IMR-90 (cell line): ENCODE results near the gene MMAB. TPM values are rescaled to one million over a fixed set of nuclear protein-coding genes. Genes with fewer than 3 reads are reported as not detected.

ENCODE experiments used
- ATAC-seq: fragments of 200-7000 bp; cut with Tn5 transposase; 2 replicates; pipeline ENCODE4 v1.9.1; 2020; ENCODE audit warnings: low read depth, mild to moderate bottlenecking, moderate library complexity
- BruUV-seq: library from RNA; stranded (reverse); fragments of 400-500 nt; replicated peaks from 2 replicates; lab custom pipeline; 2021; lab: Mats Ljungman, UMichigan
- CTCF ChIA-PET: fragments of 300-600 bp; formaldehyde crosslinking; extraction: SDS; loops from one replicate; lab custom pipeline; 2021; ENCODE audit warnings: antibody characterized with exemption; lab: Yijun Ruan, JAX
- POLR2A ChIA-PET: fragments of 300-600 bp; sonication (Branson Sonifier 250); formaldehyde crosslinking; loops from one replicate; lab custom pipeline; 2022; ENCODE audit warnings: antibody characterized with exemption; ENCODE audit not compliant: unreplicated experiment; lab: Charles Lee
- DNase-seq: peaks from one replicate; pipeline ENCODE4 v3.0.0; 2013
- H2AFZ ChIP-seq: replicated peaks from 2 replicates; pipeline ENCODE3; 2013; ENCODE audit warnings: low read length, mild to moderate bottlenecking; ENCODE audit not compliant: poor library complexity
- H2AK5ac ChIP-seq: 2 replicates; pipeline ENCODE4 v1.6.1; 2013; ENCODE audit warnings: low read depth, low read length, inconsistent platforms
- H2AK9ac ChIP-seq: replicated peaks from 2 replicates; pipeline ENCODE3; 2013; ENCODE audit warnings: mild to moderate bottlenecking, low read depth, low read length, moderate library complexity; ENCODE audit not compliant: poor library complexity
- H2BK120ac ChIP-seq: 2 replicates; pipeline ENCODE4 v1.6.1; 2013; ENCODE audit warnings: low read depth, low read length, inconsistent platforms
- H2BK15ac ChIP-seq: 3 replicates; pipeline ENCODE4 v1.6.1; 2013; ENCODE audit warnings: low read depth, low read length, inconsistent platforms
- H2BK20ac ChIP-seq: 2 replicates; pipeline ENCODE4 v1.6.1; 2013; ENCODE audit warnings: low read depth, mild to moderate bottlenecking, inconsistent platforms, low read length, moderate library complexity
- H2BK5ac ChIP-seq: 2 replicates; pipeline ENCODE4 v1.6.1; 2013; ENCODE audit warnings: mild to moderate bottlenecking, low read depth, low read length, inconsistent platforms; ENCODE audit not compliant: poor library complexity, severe bottlenecking
- H3K14ac ChIP-seq: replicated peaks from 2 replicates; pipeline ENCODE4 v1.6.1; 2013; ENCODE audit warnings: low read depth, low read length, inconsistent platforms
- H3K18ac ChIP-seq: 2 replicates; pipeline ENCODE4 v1.6.1; 2013; ENCODE audit warnings: low read depth, low read length, control low read depth
- H3K23ac ChIP-seq: 2 replicates; pipeline ENCODE4 v1.6.1; 2013; ENCODE audit warnings: low read depth, low read length, inconsistent platforms
- H3K27ac ChIP-seq: 2 replicates; pipeline ENCODE4 v1.5.1; 2013; ENCODE audit warnings: mild to moderate bottlenecking, control low read depth, low read length; ENCODE audit not compliant: insufficient read depth
- H3K27me3 ChIP-seq: 2 replicates; pipeline ENCODE4 v1.6.1; 2013; ENCODE audit warnings: low read length; ENCODE audit not compliant: control insufficient read depth, insufficient read depth
- H3K36me3 ChIP-seq: 2 replicates; pipeline ENCODE4 v1.6.1; 2013; ENCODE audit warnings: low read length, mixed read lengths; ENCODE audit not compliant: control insufficient read depth, insufficient read depth
- H3K4ac ChIP-seq: 2 replicates; pipeline ENCODE4 v1.6.1; 2013; ENCODE audit warnings: low read depth, low read length, inconsistent platforms
- H3K4me1 ChIP-seq: 2 replicates; pipeline ENCODE4 v1.6.1; 2013; ENCODE audit warnings: low read length, mixed read lengths; ENCODE audit not compliant: control insufficient read depth, insufficient read depth
- H3K4me2 ChIP-seq: 2 replicates; pipeline ENCODE4 v1.6.1; 2013; ENCODE audit warnings: low read depth, mild to moderate bottlenecking, control low read depth, low read length, moderate library complexity
- H3K4me3 ChIP-seq: 2 replicates; pipeline ENCODE4 v1.5.1; 2013; ENCODE audit warnings: low read depth, mild to moderate bottlenecking, control low read depth, low read length, moderate library complexity; ENCODE audit not compliant: insufficient read depth
- H3K56ac ChIP-seq: 2 replicates; pipeline ENCODE4 v1.6.1; 2013; ENCODE audit warnings: low read length, inconsistent platforms; ENCODE audit not compliant: insufficient read depth; ENCODE audit errors: extremely low read depth
- H3K79me1 ChIP-seq, 2 experiments: 2 replicates each; pipeline ENCODE4 v1.6.1; 2013; ENCODE audit warnings: low read length in 2 of 2, inconsistent platforms in 1 of 2, low read depth in 1 of 2
- H3K9ac ChIP-seq: 2 replicates; pipeline ENCODE4 v1.6.1; 2013; ENCODE audit warnings: low read depth, low read length, control low read depth
- H3K9me1 ChIP-seq: 2 replicates; pipeline ENCODE4 v1.6.1; 2013; ENCODE audit warnings: low read length, inconsistent platforms; ENCODE audit not compliant: insufficient read depth
- H3K9me3 ChIP-seq: 2 replicates; pipeline ENCODE4 v1.6.1; 2013; ENCODE audit warnings: low read length; ENCODE audit not compliant: control insufficient read depth, insufficient read depth
- H4K20me1 ChIP-seq: 2 replicates; pipeline ENCODE4 v1.6.1; 2013; ENCODE audit warnings: low read length, inconsistent platforms; ENCODE audit not compliant: insufficient read depth
- H4K5ac ChIP-seq: 2 replicates; pipeline ENCODE4 v1.6.1; 2013; ENCODE audit warnings: mild to moderate bottlenecking, low read depth, low read length, control low read depth
- H4K8ac ChIP-seq, 2 experiments: 2 replicates each; pipeline ENCODE4 v1.6.1; 2013; ENCODE audit warnings: low read depth in 2 of 2, low read length in 2 of 2, control low read depth in 1 of 2, inconsistent platforms in 1 of 2
- H4K91ac ChIP-seq: 2 replicates; pipeline ENCODE4 v1.6.1; 2013; ENCODE audit warnings: low read depth, low read length, inconsistent platforms; ENCODE audit not compliant: insufficient read depth
- BHLHE40 ChIP-seq: fragments of 150-350 bp; IDR thresholded peaks from 2 replicates; pipeline ENCODE4 v1.6.1; 2016; ENCODE audit warnings: mild to moderate bottlenecking, low read depth, low read length
- CEBPB ChIP-seq: IDR thresholded peaks from 2 replicates; pipeline ENCODE4 v1.6.1; 2012; ENCODE audit warnings: low read depth, low read length, improper control_type of control experiment
- CHD1 ChIP-seq: IDR thresholded peaks from 2 replicates; pipeline ENCODE4 v1.6.1; 2012; ENCODE audit warnings: low read depth, low read length, improper control_type of control experiment
- MAFK ChIP-seq: IDR thresholded peaks from 2 replicates; pipeline ENCODE4 v1.6.1; 2012; ENCODE audit warnings: low read depth, low read length, improper control_type of control experiment
- MAZ ChIP-seq: IDR thresholded peaks from 2 replicates; pipeline ENCODE4 v1.6.1; 2012; ENCODE audit warnings: low read depth, mild to moderate bottlenecking, low read length, improper control_type of control experiment, moderate library complexity, borderline replicate concordance
- MXI1 ChIP-seq: IDR thresholded peaks from 2 replicates; pipeline ENCODE4 v1.6.1; 2012; ENCODE audit warnings: low read depth, mild to moderate bottlenecking, low read length, moderate library complexity, borderline replicate concordance
- NFE2L2 ChIP-seq: fragments of 150-350 bp; IDR thresholded peaks from 2 replicates; pipeline ENCODE4 v1.6.1; 2016; ENCODE audit warnings: low read depth, mild to moderate bottlenecking, low read length
- POLR2A ChIP-seq: IDR thresholded peaks from 2 replicates; pipeline ENCODE4 v1.6.1; 2012; ENCODE audit warnings: mild to moderate bottlenecking, low read depth, low read length
- RAD21 ChIP-seq: IDR thresholded peaks from 2 replicates; pipeline ENCODE4 v1.6.1; 2012; ENCODE audit warnings: low read length, improper control_type of control experiment
- RCOR1 ChIP-seq: IDR thresholded peaks from 2 replicates; pipeline ENCODE4 v1.6.1; 2012; ENCODE audit warnings: mild to moderate bottlenecking, low read length, improper control_type of control experiment; ENCODE audit not compliant: insufficient replicate concordance
- RFX5 ChIP-seq: IDR thresholded peaks from 2 replicates; pipeline ENCODE4 v1.8.0; 2012; ENCODE audit warnings: low read depth, mild to moderate bottlenecking, low read length, moderate library complexity
- SMC3 ChIP-seq: fragments of 150-350 bp; IDR thresholded peaks from 2 replicates; pipeline ENCODE4 v1.6.1; 2016; ENCODE audit warnings: low read depth, mild to moderate bottlenecking, antibody characterized with exemption, low read length, moderate library complexity
- WGBS, 2 experiments: methylation state at CpG; one replicate each; pipeline versions ENCODE4 v1.1.5 to v1.1.7; 2013; ENCODE audit warnings: missing lambda C conversion rate in 2 of 2; ENCODE audit not compliant: insufficient read length in 1 of 2; ENCODE audit errors: extremely low coverage in 2 of 2; 5-methylcytosine and 5-hydroxymethylcytosine counted together
- dilution Hi-C: fragments of 300-500 bp; cut with HindIII; formaldehyde crosslinking; loops from one replicate; pipeline ENCODE4 v1.14.3; 2018; ENCODE audit warnings: low sequenced_read_pairs; ENCODE audit not compliant: unreplicated experiment
- in situ Hi-C: fragments of 300-500 bp; cut with MboI; formaldehyde crosslinking; loops from 3 replicates; pipeline ENCODE4 v1.14.3; 2019; ENCODE audit warnings: low sequenced_read_pairs, inconsistent platforms, mixed read lengths
- intact Hi-C: fragments of 100-400 bp; cut with micrococcal nuclease; formaldehyde crosslinking; loops from 2 replicates; pipeline ENCODE4 v1.10.0; 2022
- polyA plus RNA-seq, 3 experiments: library from polyadenylated mRNA; depleted of rRNA; stranded (reverse); fragments of >200 nt; gene quantifications; 2 replicates each; pipeline ENCODE4 v1.2.3, GENCODE V29; 2012; ENCODE audit warnings: low replicate concordance in 1 of 3
- total RNA-seq: library from RNA; depleted of rRNA; stranded (reverse); fragments of >200 nt; gene quantifications from 2 replicates; pipeline ENCODE4 v1.2.3, GENCODE V29; 2012
- TF ChIP-seq, protein P1 (sequence below): conservative IDR thresholded peaks from 2 replicates; pipeline ENCODE4 v1.5.1; 2012; ENCODE audit warnings: mild to moderate bottlenecking, low read depth, low read length, improper control_type of control experiment
- TF ChIP-seq, protein P2 (sequence below): fragments of 150-350 bp; IDR thresholded peaks from 2 replicates; pipeline ENCODE4 v1.6.1; 2016; ENCODE audit warnings: low read depth, mild to moderate bottlenecking, low read length, moderate library complexity, borderline replicate concordance

Gene MMAB
- total and polyA plus RNA-seq, 2 of the 4 experiments (the other 2 are of a cell fraction), result 16.5 to 16.9 TPM

DNA sequence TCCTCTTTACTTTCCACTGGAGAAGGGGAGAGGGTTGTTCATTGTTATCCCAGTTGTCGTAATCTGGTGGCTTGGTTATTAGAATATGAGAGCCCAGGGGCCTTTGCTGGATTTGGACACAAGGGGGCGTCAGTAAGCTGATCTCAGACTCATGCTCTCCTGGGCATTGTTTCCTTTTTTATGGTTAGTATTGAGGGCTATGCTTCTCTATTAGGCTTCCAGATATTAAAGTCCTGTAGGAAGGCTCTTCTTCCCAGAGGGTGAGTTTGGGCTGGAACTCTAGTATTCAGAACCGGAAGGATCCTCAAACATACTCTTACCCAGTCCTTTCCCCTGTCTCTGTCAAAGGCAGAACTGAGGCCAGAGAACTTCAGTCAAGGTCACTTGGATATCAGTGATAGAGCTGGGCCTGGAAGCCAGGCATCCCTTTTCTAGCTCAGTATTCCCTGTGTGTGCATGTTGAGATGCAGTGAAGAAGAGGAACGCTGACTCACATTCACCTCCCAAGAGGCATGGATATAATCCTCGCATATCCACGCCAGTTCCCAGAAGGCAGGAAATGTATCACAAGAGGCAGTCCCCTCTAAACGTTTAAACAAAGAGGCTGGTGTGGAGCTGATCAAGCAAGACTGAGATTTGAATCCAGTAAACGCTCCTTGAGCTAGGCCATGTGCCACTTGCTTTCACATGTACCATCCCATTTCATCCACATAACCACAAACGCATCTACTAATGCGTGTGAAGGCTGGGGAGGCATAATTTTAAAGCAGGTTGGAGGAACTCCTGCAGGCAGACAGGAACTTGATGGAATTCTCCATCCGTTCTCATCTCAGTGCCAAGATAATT is 54.3 kb downstream of the MMAB start:
- peak overlapping the region; percentile 73 for H2AK5ac ChIP-seq
- H4K91ac ChIP-seq, result peak overlapping the region; percentile 89
- peak overlapping the region; percentile 71; the same call in 1 of the 2 replicates for H2BK20ac ChIP-seq
- intact Hi-C loops, result loop anchor here (1.0 to 2.0 kb wide), 4 partner anchors 54 to 326 kb away; partner anchors contain the start of genes MMAB and MVK
- H3K56ac ChIP-seq, result peak overlapping the region; percentile 62
- no peak overlapping the region for H3K4me3 ChIP-seq
- H3K27me3 ChIP-seq, result no peaks in the 10 kb centered on the region
- peak overlapping the region; percentile 68 for H2BK5ac ChIP-seq
- CTCF ChIA-PET, result interaction anchor here (0.6 to 1.5 kb wide), 8 partner anchors 9 to 1185 kb away, joined by 3 to 7 read pairs (median 4); partner anchors contain the start of gene MVK
- no peaks in the 10 kb centered on the region for H3K9me3 ChIP-seq
- peak overlapping the region; percentile 26; the same call in 1 of the 3 replicates for H2BK15ac ChIP-seq
- H4K5ac ChIP-seq, result peak overlapping the region; percentile 48
- peak overlapping the region; percentile 37 for H2AK9ac ChIP-seq
- H3K4ac ChIP-seq, result peak overlapping the region; percentile 96
- BruUV-seq, result no TSS peak
- DNase-seq, result peak; percentile 92
- H3K23ac ChIP-seq, result peak overlapping the region; percentile 77
- peaks cover 3% of the 10 kb centered on the region for H3K9me1 ChIP-seq
- peak overlapping the region; percentile 67 for H3K27ac ChIP-seq
- H3K9ac ChIP-seq, result no peak overlapping the region; the same call in 1 of the 2 replicates
- peaks cover 7% of the 10 kb centered on the region for H3K4me1 ChIP-seq
- peak overlapping the region; percentile 88 for H2BK120ac ChIP-seq
- POLR2A ChIA-PET, result no interaction called here
- dilution Hi-C loops, result no loop called here
- peak overlapping the region; percentile 75 for H2AFZ ChIP-seq
- in situ Hi-C loops, result loop anchor here (5.0 kb wide), 1 partner anchor 253 kb away; no protein-coding TSS in a partner anchor
- no peaks in the 10 kb centered on the region for H3K79me1 ChIP-seq
- peaks cover 61% of the 10 kb centered on the region for H3K36me3 ChIP-seq
- H3K18ac ChIP-seq, result peak overlapping the region; percentile 59; the same call in 1 of the 2 replicates
- H3K4me2 ChIP-seq, result 0 out of 2 replicates have a peak overlapping the region, but pooled peaks have one; percentile 13
- H4K8ac ChIP-seq, result peak overlapping the region; percentile 31 to 79; a peak in 3 of 4 replicates
- H4K20me1 ChIP-seq, result no peaks in the 10 kb centered on the region
- peak overlapping the region; percentile 88 for H3K14ac ChIP-seq
- WGBS, 2 experiments, result no CpG with 5 or more reads among the region's 11 CpGs
- peak; percentile 91 for ATAC-seq
- TF ChIP-seq NFE2L2, result peak; percentile 43; the same call in 1 of the 2 replicates
- TF ChIP-seq MXI1, result peak; percentile 73; the same call in 1 of the 2 replicates
- TF ChIP-seq, protein P1, sequence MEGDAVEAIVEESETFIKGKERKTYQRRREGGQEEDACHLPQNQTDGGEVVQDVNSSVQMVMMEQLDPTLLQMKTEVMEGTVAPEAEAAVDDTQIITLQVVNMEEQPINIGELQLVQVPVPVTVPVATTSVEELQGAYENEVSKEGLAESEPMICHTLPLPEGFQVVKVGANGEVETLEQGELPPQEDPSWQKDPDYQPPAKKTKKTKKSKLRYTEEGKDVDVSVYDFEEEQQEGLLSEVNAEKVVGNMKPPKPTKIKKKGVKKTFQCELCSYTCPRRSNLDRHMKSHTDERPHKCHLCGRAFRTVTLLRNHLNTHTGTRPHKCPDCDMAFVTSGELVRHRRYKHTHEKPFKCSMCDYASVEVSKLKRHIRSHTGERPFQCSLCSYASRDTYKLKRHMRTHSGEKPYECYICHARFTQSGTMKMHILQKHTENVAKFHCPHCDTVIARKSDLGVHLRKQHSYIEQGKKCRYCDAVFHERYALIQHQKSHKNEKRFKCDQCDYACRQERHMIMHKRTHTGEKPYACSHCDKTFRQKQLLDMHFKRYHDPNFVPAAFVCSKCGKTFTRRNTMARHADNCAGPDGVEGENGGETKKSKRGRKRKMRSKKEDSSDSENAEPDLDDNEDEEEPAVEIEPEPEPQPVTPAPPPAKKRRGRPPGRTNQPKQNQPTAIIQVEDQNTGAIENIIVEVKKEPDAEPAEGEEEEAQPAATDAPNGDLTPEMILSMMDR, result peak; percentile 84
- TF ChIP-seq SMC3, result peak; percentile 84
- TF ChIP-seq CEBPB, result no peak
- TF ChIP-seq RAD21, result peak; percentile 82
- TF ChIP-seq RCOR1, result no peak
- TF ChIP-seq BHLHE40, result no peak
- TF ChIP-seq RFX5, result no peak
- 0 out of 2 replicates have a peak, but pooled peaks have one; percentile 35 for TF ChIP-seq MAZ
- TF ChIP-seq, protein P2, sequence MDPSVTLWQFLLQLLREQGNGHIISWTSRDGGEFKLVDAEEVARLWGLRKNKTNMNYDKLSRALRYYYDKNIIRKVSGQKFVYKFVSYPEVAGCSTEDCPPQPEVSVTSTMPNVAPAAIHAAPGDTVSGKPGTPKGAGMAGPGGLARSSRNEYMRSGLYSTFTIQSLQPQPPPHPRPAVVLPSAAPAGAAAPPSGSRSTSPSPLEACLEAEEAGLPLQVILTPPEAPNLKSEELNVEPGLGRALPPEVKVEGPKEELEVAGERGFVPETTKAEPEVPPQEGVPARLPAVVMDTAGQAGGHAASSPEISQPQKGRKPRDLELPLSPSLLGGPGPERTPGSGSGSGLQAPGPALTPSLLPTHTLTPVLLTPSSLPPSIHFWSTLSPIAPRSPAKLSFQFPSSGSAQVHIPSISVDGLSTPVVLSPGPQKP, result no peak
- no peak for TF ChIP-seq POLR2A
- no peak for TF ChIP-seq CHD1
- TF ChIP-seq MAFK, result no peak
